SIG-M5 treated with dmso at 0.1 percent for 504 hours (cell line): ENCODE measurements around the gene GBP1.
"Not testable (repeated sequence)": the region's sequence is repeated elsewhere in the genome, so short reads cannot be mapped to it uniquely, and the experiment has no call there.

ENCODE experiments used
- DNase-seq: peaks from one replicate; lab custom pipeline; 2025; ENCODE audit not compliant: unreplicated experiment; lab: John Stamatoyannopoulos, UW

GBP1 gene

GRCh38 chr1:89065079-89065868, at the start of gene GBP1:
Gene GBP1, minus strand, starts transcription at chr1:89065208. Its CDS starts 1,974 bp downstream, at chr1:89063234.
- no peak for DNase-seq

- DNase-seq = no peak
Measured at GRCh38 chr1:89114662-89115061, 49.7 kb upstream of the GBP1 start.

GRCh38 chr1:89112871-89113613, 48.0 kb upstream of the GBP1 start:
- no peak for DNase-seq

GRCh38 chr1:89104687-89105086, 39.7 kb upstream of the GBP1 start:
- DNase-seq = no peak

- DNase-seq = no peak
Measured at GRCh38 chr1:89104147-89104546, 39.1 kb upstream of the GBP1 start.

GRCh38 chr1:89102021-89102420, 37.0 kb upstream of the GBP1 start:
- no peak for DNase-seq

GRCh38 chr1:89100412-89100811, 35.4 kb upstream of the GBP1 start:
- DNase-seq = no peak

- DNase-seq = no peak
Measured at GRCh38 chr1:89098857-89099256, 33.8 kb upstream of the GBP1 start.

GRCh38 chr1:89095737-89096136, 30.7 kb upstream of the GBP1 start:
- DNase-seq = no peak

GRCh38 chr1:89089962-89090361, 25.0 kb upstream of the GBP1 start:
- no peak for DNase-seq

GRCh38 chr1:89088572-89088971, 23.6 kb upstream of the GBP1 start:
- DNase-seq = no peak

GRCh38 chr1:89087241-89087640, 22.2 kb upstream of the GBP1 start:
- DNase-seq = no peak

GRCh38 chr1:89085781-89086180, 20.8 kb upstream of the GBP1 start:
- DNase-seq = peak; percentile 3

GRCh38 chr1:89081005-89081404, 16.0 kb upstream of the GBP1 start:
- peak; percentile 8 for DNase-seq

- not testable (repeated sequence) for DNase-seq
Measured at GRCh38 chr1:89080068-89080467, 15.1 kb upstream of the GBP1 start.

- not testable (repeated sequence) for DNase-seq
Measured at GRCh38 chr1:89072466-89073065, 7.6 kb upstream of the GBP1 start.

- no peak for DNase-seq
Measured at GRCh38 chr1:89070509-89070908, 5.5 kb upstream of the GBP1 start.

GRCh38 chr1:89069951-89070350, 4.9 kb upstream of the GBP1 start:
- no peak for DNase-seq

GRCh38 chr1:89068291-89068690, 3.3 kb upstream of the GBP1 start:
- DNase-seq = no peak

GRCh38 chr1:89064632-89065031, 376 bp downstream of the GBP1 start:
- DNase-seq = no peak

GRCh38 chr1:89063094-89063493, 1.9 kb downstream of the GBP1 start:
- no peak for DNase-seq

- DNase-seq = no peak
Measured at GRCh38 chr1:89060091-89060490, 4.9 kb downstream of the GBP1 start.
